ENCODE results near the gene FAM3A.

DNA sequence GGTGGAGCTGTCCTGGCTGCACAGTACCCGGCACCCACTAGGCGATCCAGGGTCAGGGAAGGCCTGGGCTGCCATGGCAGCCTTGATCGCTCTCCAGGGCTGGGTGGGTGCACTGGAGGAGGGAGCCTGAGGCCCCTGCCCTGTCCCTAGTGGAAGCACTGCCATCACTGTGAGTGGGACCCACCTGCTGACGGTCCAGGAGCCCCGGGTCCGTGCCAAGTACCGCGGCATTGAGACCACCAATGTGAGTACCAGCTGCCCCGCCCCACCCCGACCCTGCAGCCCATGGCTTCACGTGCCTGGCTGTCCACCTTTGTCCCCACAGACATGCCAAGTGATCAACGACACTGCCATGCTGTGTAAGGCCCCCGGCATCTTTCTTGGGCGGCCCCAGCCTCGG is 49.1 kb downstream of the FAM3A start:
- TF ChIP-seq, protein P1, sequence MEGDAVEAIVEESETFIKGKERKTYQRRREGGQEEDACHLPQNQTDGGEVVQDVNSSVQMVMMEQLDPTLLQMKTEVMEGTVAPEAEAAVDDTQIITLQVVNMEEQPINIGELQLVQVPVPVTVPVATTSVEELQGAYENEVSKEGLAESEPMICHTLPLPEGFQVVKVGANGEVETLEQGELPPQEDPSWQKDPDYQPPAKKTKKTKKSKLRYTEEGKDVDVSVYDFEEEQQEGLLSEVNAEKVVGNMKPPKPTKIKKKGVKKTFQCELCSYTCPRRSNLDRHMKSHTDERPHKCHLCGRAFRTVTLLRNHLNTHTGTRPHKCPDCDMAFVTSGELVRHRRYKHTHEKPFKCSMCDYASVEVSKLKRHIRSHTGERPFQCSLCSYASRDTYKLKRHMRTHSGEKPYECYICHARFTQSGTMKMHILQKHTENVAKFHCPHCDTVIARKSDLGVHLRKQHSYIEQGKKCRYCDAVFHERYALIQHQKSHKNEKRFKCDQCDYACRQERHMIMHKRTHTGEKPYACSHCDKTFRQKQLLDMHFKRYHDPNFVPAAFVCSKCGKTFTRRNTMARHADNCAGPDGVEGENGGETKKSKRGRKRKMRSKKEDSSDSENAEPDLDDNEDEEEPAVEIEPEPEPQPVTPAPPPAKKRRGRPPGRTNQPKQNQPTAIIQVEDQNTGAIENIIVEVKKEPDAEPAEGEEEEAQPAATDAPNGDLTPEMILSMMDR (conservative IDR thresholded peaks at IDR 0.05; ENCODE audit: low read length): no peak
- TF ChIP-seq EZH2phosphoT487 (IDR thresholded peaks at IDR 0.05; ENCODE audit: borderline replicate concordance): no peak

Measured in Loucy (cell line).